ENCODE data around the gene OSBPL9. TPM values are rescaled to one million over a fixed set of nuclear protein-coding genes. Genes with fewer than 3 reads are reported as not detected.

Gene OSBPL9
- total RNA-seq: 100 to 1,000 TPM in 3 of 4 donors, 10 to 100 TPM in 1; 95.6 to 272 (median 128) TPM

- 1% methylated on average over 37 to 44 of the region's 45 CpGs for WGBS, 2 donors
- intact Hi-C loops (cut with DNase I): loop anchor here (10.0 kb wide), 1 partner anchor 148 kb away; no protein-coding TSS in a partner anchor
- H3K9me3 ChIP-seq: no peaks in the 10 kb centered on the region
Measured at GRCh38 chr1:51616903-51617708, at the start of gene OSBPL9. Gene OSBPL9, plus strand, starts transcription at chr1:51617092. Its CDS starts 19 bp downstream, at chr1:51617111.

GRCh38 chr1:51567653-51568052 lies 49.2 kb upstream of the OSBPL9 start:
- H3K36me3 ChIP-seq: no peaks in the 10 kb centered on the region
- no peak for DNase-seq
- H3K27ac ChIP-seq: no peak overlapping the region

More at GRCh38 chr1:51616903-51617708, at the start of gene OSBPL9:
- peak within 1 kb of the TSS; percentile 90 to 96 (median 94) for H3K27ac ChIP-seq
- peak within 1 kb of the TSS; percentile 29 to 100 (median 71) for H3K4me3 ChIP-seq (replicated peaks in 1 of 3)
- no peaks in the 10 kb centered on the region for H3K36me3 ChIP-seq
- TF ChIP-seq POLR2A (IDR thresholded peaks at IDR 0.05) (peak; percentile 9 to 74), CTCF (IDR thresholded peaks at IDR 0.05) (no peak)
- peaks cover 6 to 13% of the 10 kb centered on the region in 2 donors for H3K4me1 ChIP-seq
- peak; percentile 87 to 88 for DNase-seq
- H3K27me3 ChIP-seq: no peaks in the 10 kb centered on the region

GRCh38 chr1:51568231-51568935 lies 48.5 kb upstream of the OSBPL9 start:
- H3K27ac ChIP-seq: no peak overlapping the region
- no peaks in the 10 kb centered on the region for H3K27me3 ChIP-seq
- H3K4me3 ChIP-seq (replicated peaks in 1 of 3): no peak overlapping the region
- H3K36me3 ChIP-seq: no peaks in the 10 kb centered on the region
- TF ChIP-seq CTCF (IDR thresholded peaks at IDR 0.05) (no peak), POLR2A (IDR thresholded peaks at IDR 0.05) (no peak)
- no peak for DNase-seq
- no peaks in the 10 kb centered on the region for H3K9me3 ChIP-seq
- 97% methylated on average over 7 of the region's 7 CpGs for WGBS, 2 donors
- intact Hi-C loops (cut with DNase I): no loop called here
- peaks cover 7 to 16% of the 10 kb centered on the region in 2 donors for H3K4me1 ChIP-seq

More at GRCh38 chr1:51567653-51568052, 49.2 kb upstream of the OSBPL9 start:
- H3K9me3 ChIP-seq: no peaks in the 10 kb centered on the region
- H3K27me3 ChIP-seq: no peaks in the 10 kb centered on the region
- H3K4me3 ChIP-seq (replicated peaks in 1 of 3): no peak overlapping the region
- intact Hi-C loops (cut with DNase I): no loop called here
- H3K4me1 ChIP-seq: peaks cover 7 to 16% of the 10 kb centered on the region in 2 donors
- no peak for TF ChIP-seq POLR2A (IDR thresholded peaks at IDR 0.05)
- TF ChIP-seq CTCF (IDR thresholded peaks at IDR 0.05): no peak

- no peak overlapping the region for H3K4me3 ChIP-seq (replicated peaks in 1 of 3)
- H3K27me3 ChIP-seq: no peaks in the 10 kb centered on the region
- DNase-seq: peak; percentile 58 to 64
- H3K27ac ChIP-seq: peak overlapping the region; percentile 44 to 67 (median 52)
- peaks cover 7 to 16% of the 10 kb centered on the region in 2 donors for H3K4me1 ChIP-seq
- 48 to 62% methylated on average over 4 of the region's 4 CpGs for WGBS, 2 donors
- TF ChIP-seq CTCF (IDR thresholded peaks at IDR 0.05) (no peak), POLR2A (IDR thresholded peaks at IDR 0.05) (no peak)
- intact Hi-C loops (cut with DNase I): no loop called here
- H3K36me3 ChIP-seq: no peaks in the 10 kb centered on the region
- H3K9me3 ChIP-seq: no peaks in the 10 kb centered on the region
Measured at GRCh38 chr1:51569284-51570062, 47.4 kb upstream of the OSBPL9 start.
